Rectal smooth muscle tissue (tissue), 1 donor: ENCODE results near the gene ZMAT5.

ENCODE experiments used
- H3K27ac ChIP-seq: one replicate; pipeline ENCODE4 v1.7.0; 2013; ENCODE audit warnings: low read depth, low read length, inconsistent platforms
- H3K27me3 ChIP-seq: one replicate; pipeline ENCODE4 v1.7.0; 2013; ENCODE audit warnings: low read length; ENCODE audit not compliant: control insufficient read depth, insufficient read depth
- H3K36me3 ChIP-seq: one replicate; pipeline ENCODE4 v1.7.0; 2013; ENCODE audit warnings: low read length; ENCODE audit not compliant: control insufficient read depth, insufficient read depth
- H3K4me1 ChIP-seq: one replicate; pipeline ENCODE4 v1.7.0; 2013; ENCODE audit warnings: low read length; ENCODE audit not compliant: control insufficient read depth, insufficient read depth
- H3K4me3 ChIP-seq: one replicate; pipeline ENCODE4 v1.7.0; 2013; ENCODE audit warnings: low read length
- H3K9ac ChIP-seq: one replicate; pipeline ENCODE4 v1.7.0; 2013; ENCODE audit warnings: low read length

Gene ZMAT5

GRCh38 chr22:29731058-29731850 is 35.6 kb downstream of the ZMAT5 start:
- Histone ChIP-seq H3K27ac (no peak overlapping the region), H3K4me1 (peaks cover 3% of the 10 kb centered on the region), H3K4me3 (no peak overlapping the region), H3K27me3 (no peaks in the 10 kb centered on the region), H3K9ac (no peak overlapping the region), H3K36me3 (peaks cover 6% of the 10 kb centered on the region)

GRCh38 chr22:29729161-29729560 is 37.6 kb downstream of the ZMAT5 start:
- Histone ChIP-seq H3K9ac (no peak overlapping the region), H3K4me3 (no peak overlapping the region), H3K27me3 (no peaks in the 10 kb centered on the region), H3K36me3 (peaks cover 6% of the 10 kb centered on the region), H3K27ac (no peak overlapping the region), H3K4me1 (peaks cover 3% of the 10 kb centered on the region)

GRCh38 chr22:29727131-29727523 is 39.7 kb downstream of the ZMAT5 start:
- Histone ChIP-seq H3K9ac (no peak overlapping the region), H3K4me1 (no peaks in the 10 kb centered on the region), H3K27me3 (no peaks in the 10 kb centered on the region), H3K4me3 (no peak overlapping the region), H3K27ac (no peak overlapping the region), H3K36me3 (peaks cover 6% of the 10 kb centered on the region)

GRCh38 chr22:29726512-29727130 is 40.2 kb downstream of the ZMAT5 start:
- no peak overlapping the region for H3K27ac ChIP-seq
- H3K9ac ChIP-seq, result no peak overlapping the region
- peaks cover 1% of the 10 kb centered on the region for H3K27me3 ChIP-seq

GRCh38 chr22:29726106-29726505 is 40.7 kb downstream of the ZMAT5 start:
- Histone ChIP-seq H3K4me1 (no peaks in the 10 kb centered on the region), H3K27me3 (peaks cover 7% of the 10 kb centered on the region), H3K27ac (no peak overlapping the region), H3K4me3 (no peak overlapping the region), H3K36me3 (peaks cover 6% of the 10 kb centered on the region), H3K9ac (no peak overlapping the region)

More at GRCh38 chr22:29726512-29727130, 40.2 kb downstream of the ZMAT5 start:
- Histone ChIP-seq H3K4me1 (no peaks in the 10 kb centered on the region), H3K36me3 (peaks cover 6% of the 10 kb centered on the region), H3K4me3 (no peak overlapping the region)

- Histone ChIP-seq H3K27me3 (peaks cover 9% of the 10 kb centered on the region), H3K9ac (no peak overlapping the region)
Measured at GRCh38 chr22:29724843-29725242, 42.0 kb downstream of the ZMAT5 start.

GRCh38 chr22:29723766-29724165 is 43.0 kb downstream of the ZMAT5 start:
- no peak overlapping the region for H3K4me3 ChIP-seq
- H3K27me3 ChIP-seq, result peaks cover 18% of the 10 kb centered on the region

More at GRCh38 chr22:29724843-29725242, 42.0 kb downstream of the ZMAT5 start:
- Histone ChIP-seq H3K27ac (no peak overlapping the region), H3K4me1 (no peaks in the 10 kb centered on the region), H3K36me3 (no peaks in the 10 kb centered on the region), H3K4me3 (no peak overlapping the region)

GRCh38 chr22:29722587-29722986 is 44.2 kb downstream of the ZMAT5 start:
- Histone ChIP-seq H3K36me3 (no peaks in the 10 kb centered on the region), H3K4me1 (no peaks in the 10 kb centered on the region), H3K27ac (no peak overlapping the region), H3K4me3 (no peak overlapping the region), H3K27me3 (peaks cover 20% of the 10 kb centered on the region), H3K9ac (no peak overlapping the region)

More at GRCh38 chr22:29723766-29724165, 43.0 kb downstream of the ZMAT5 start:
- H3K4me1 ChIP-seq, result no peaks in the 10 kb centered on the region
- no peak overlapping the region for H3K9ac ChIP-seq
- H3K36me3 ChIP-seq, result no peaks in the 10 kb centered on the region
- H3K27ac ChIP-seq, result no peak overlapping the region

GRCh38 chr22:29722151-29722550 is 44.7 kb downstream of the ZMAT5 start:
- H3K4me1 ChIP-seq, result no peaks in the 10 kb centered on the region
- H3K9ac ChIP-seq, result no peak overlapping the region
- H3K36me3 ChIP-seq, result no peaks in the 10 kb centered on the region
- no peak overlapping the region for H3K4me3 ChIP-seq
- H3K27me3 ChIP-seq, result peaks cover 20% of the 10 kb centered on the region
- H3K27ac ChIP-seq, result no peak overlapping the region

- no peaks in the 10 kb centered on the region for H3K4me1 ChIP-seq
- H3K36me3 ChIP-seq, result no peaks in the 10 kb centered on the region
- no peak overlapping the region for H3K4me3 ChIP-seq
- no peak overlapping the region for H3K9ac ChIP-seq
- H3K27ac ChIP-seq, result no peak overlapping the region
- peaks cover 20% of the 10 kb centered on the region for H3K27me3 ChIP-seq
Measured at GRCh38 chr22:29720811-29721323, 45.9 kb downstream of the ZMAT5 start.

- Histone ChIP-seq H3K36me3 (no peaks in the 10 kb centered on the region), H3K4me3 (peak within 1 kb of the TSS; percentile 27), H3K4me1 (no peaks in the 10 kb centered on the region), H3K9ac (no peak within 1 kb of the TSS), H3K27me3 (peaks cover 20% of the 10 kb centered on the region), H3K27ac (no peak within 1 kb of the TSS)
Measured at GRCh38 chr22:29719899-29720645, 46.7 kb downstream of the ZMAT5 start, which contains the start of gene CABP7. Gene CABP7 (plus strand): TSS chr22:29720003. CDS start chr22:29720425, 422 bp downstream.
